Neutrophil (primary cell): Measurements from ENCODE around the gene LTBP1.

Source experiments
- H3K27ac ChIP-seq: fragments of 200-600 bp; sonication (generic); 2 replicates; pipeline ENCODE4 v1.5.1; 2016; ENCODE audit warnings: mild to moderate bottlenecking, moderate library complexity
- H3K27me3 ChIP-seq: fragments of 200-600 bp; sonication (generic); 2 replicates; pipeline ENCODE4 v1.6.0; 2016; ENCODE audit warnings: mild to moderate bottlenecking
- H3K36me3 ChIP-seq: fragments of 200-600 bp; sonication (generic); 2 replicates; pipeline ENCODE4 v1.5.1; 2017
- H3K4me1 ChIP-seq, 2 experiments: fragments of 200-600 bp in 1 of 2; sonication (generic) in 1 of 2; 1 replicate in 1 of 2; 2 replicates in 1 of 2; pipeline versions ENCODE4 v1.5.1 to v1.6.1; 2013 to 2016; ENCODE audit warnings: low read depth in 1 of 2, low read length in 1 of 2, mild to moderate bottlenecking in 1 of 2, moderate library complexity in 1 of 2; ENCODE audit not compliant: control insufficient read depth in 1 of 2, insufficient read depth in 1 of 2
- H3K4me3 ChIP-seq, 2 experiments: fragments of 200-600 bp in 1 of 2; sonication (generic) in 1 of 2; 1 replicate in 1 of 2; 2 replicates in 1 of 2; pipeline ENCODE4 v1.5.1; 2013 to 2016; ENCODE audit warnings: low read depth in 1 of 2, low read length in 1 of 2, mild to moderate bottlenecking in 1 of 2, moderate library complexity in 1 of 2
- H3K9me3 ChIP-seq: fragments of 200-600 bp; sonication (generic); 2 replicates; pipeline ENCODE4 v1.5.1; 2016
- CTCF ChIP-seq: fragments of 200-600 bp; sonication (generic); IDR thresholded peaks from 2 replicates; pipeline ENCODE4 v1.5.1; 2016; ENCODE audit warnings: antibody characterized with exemption

LTBP1 gene

GRCh38 chr2:33326100-33326499 lies 379.3 kb downstream of the LTBP1 start:
- H3K27me3 ChIP-seq = no peaks in the 10 kb centered on the region
- H3K9me3 ChIP-seq = no peaks in the 10 kb centered on the region
- H3K4me3 ChIP-seq = no peak overlapping the region
- H3K27ac ChIP-seq = no peak overlapping the region
- no peaks in the 10 kb centered on the region for H3K36me3 ChIP-seq
- no peak for TF ChIP-seq CTCF
- H3K4me1 ChIP-seq = no peaks in the 10 kb centered on the region

- no peak overlapping the region for H3K4me3 ChIP-seq
- TF ChIP-seq CTCF = no peak
- H3K36me3 ChIP-seq = no peaks in the 10 kb centered on the region
- no peaks in the 10 kb centered on the region for H3K27me3 ChIP-seq
- no peak overlapping the region for H3K27ac ChIP-seq
- no peaks in the 10 kb centered on the region for H3K9me3 ChIP-seq
- peaks cover 7 to 10% of the 10 kb centered on the region in 2 experiments for H3K4me1 ChIP-seq
These were observed 386.7 kb downstream of the LTBP1 start for GRCh38 chr2:33333433-33333832.

GRCh38 chr2:33334083-33334482 lies 387.3 kb downstream of the LTBP1 start:
- no peak for TF ChIP-seq CTCF
- no peaks in the 10 kb centered on the region for H3K27me3 ChIP-seq
- H3K4me3 ChIP-seq = no peak overlapping the region
- H3K9me3 ChIP-seq = no peaks in the 10 kb centered on the region
- H3K27ac ChIP-seq = no peak overlapping the region
- no peaks in the 10 kb centered on the region for H3K36me3 ChIP-seq
- H3K4me1 ChIP-seq = peaks cover 7 to 10% of the 10 kb centered on the region in 2 experiments

- no peaks in the 10 kb centered on the region for H3K9me3 ChIP-seq
- H3K36me3 ChIP-seq = no peaks in the 10 kb centered on the region
- no peak overlapping the region for H3K4me3 ChIP-seq
- H3K27me3 ChIP-seq = no peaks in the 10 kb centered on the region
- no peak overlapping the region for H3K27ac ChIP-seq
- H3K4me1 ChIP-seq = peaks cover 7 to 10% of the 10 kb centered on the region in 2 experiments
- TF ChIP-seq CTCF = no peak
These were observed 388.8 kb downstream of the LTBP1 start for GRCh38 chr2:33335516-33335915.

- Histone ChIP-seq H3K36me3 (no peaks in the 10 kb centered on the region), H3K4me3 (no peak overlapping the region), H3K9me3 (no peaks in the 10 kb centered on the region), H3K27ac (peak overlapping the region; percentile 51), H3K27me3 (no peaks in the 10 kb centered on the region), H3K4me1 (peaks cover 7 to 10% of the 10 kb centered on the region in 2 experiments)
- no peak for TF ChIP-seq CTCF
These were observed 389.4 kb downstream of the LTBP1 start for GRCh38 chr2:33336036-33336625.
